Measurements from ENCODE around the gene CBFA2T3. TPM values are rescaled to one million over a fixed set of nuclear protein-coding genes. Genes with fewer than 3 reads are reported as not detected.

Gene CBFA2T3
- total RNA-seq, 1 experiment from 2014 or later: 2.9 TPM

DNA sequence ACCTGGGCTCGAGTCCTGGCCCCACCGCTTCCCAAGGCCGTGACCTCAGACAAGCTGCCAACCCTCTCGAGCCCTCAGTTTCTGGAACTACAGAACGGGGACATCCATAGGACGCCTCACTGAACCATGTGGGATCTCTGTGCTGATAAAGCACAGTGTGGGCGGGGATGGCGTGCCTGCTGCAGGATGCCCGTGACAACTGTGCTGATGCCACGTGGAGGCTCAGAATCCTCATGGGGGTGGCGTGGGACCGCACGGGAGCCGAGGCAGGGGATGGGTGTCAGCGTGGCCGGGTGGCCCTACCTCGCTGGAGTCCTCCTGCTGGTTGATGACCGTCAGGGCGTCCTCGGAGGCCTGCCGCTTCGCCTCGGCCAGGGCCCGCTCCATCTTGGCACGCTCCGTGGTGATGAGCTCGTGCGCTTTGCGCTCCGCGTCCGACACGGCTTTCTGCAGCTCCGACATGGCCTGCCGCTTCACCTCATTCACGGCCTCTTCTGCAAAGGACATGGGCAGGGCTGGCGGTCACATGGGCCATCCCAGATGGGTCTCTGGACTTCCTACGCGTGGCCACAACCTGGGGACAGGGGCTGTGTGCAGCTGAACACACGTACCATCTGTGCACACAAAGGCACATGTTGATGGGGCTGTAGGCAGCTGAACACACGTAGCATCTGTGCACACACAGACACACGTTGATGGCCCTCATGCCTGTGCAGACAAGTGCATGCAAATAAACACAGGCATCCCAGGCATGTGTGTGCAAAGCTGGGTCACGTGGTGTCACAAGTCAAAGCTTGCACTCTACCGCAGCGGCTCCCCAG lies 97.8 kb downstream of the CBFA2T3 start:
- Histone ChIP-seq H4K5ac (ENCODE audit: insufficient read length, low read depth, low read length) (no peak overlapping the region), H2BK12ac (ENCODE audit: insufficient read length, low read depth, low read length) (no peak overlapping the region), H3K23ac (ENCODE audit: insufficient read length, low read depth, low read length) (no peak overlapping the region), H2BK15ac (ENCODE audit: low read depth, low read length) (no peak overlapping the region), H2BK20ac (ENCODE audit: low read depth, low read length, poor library complexity, severe bottlenecking) (no peak overlapping the region), H3K9ac (ENCODE audit: extremely low read depth, insufficient read length, low read length) (no peak overlapping the region), H2AFZ (ENCODE audit: low read length) (no peak overlapping the region), H2BK5ac (ENCODE audit: insufficient read length, low read length) (no peak overlapping the region), H3K56ac (ENCODE audit: insufficient read length, low read depth, low read length) (no peak overlapping the region), H3K14ac (ENCODE audit: insufficient read depth, low read length) (no peak overlapping the region), H3K79me1 (ENCODE audit: insufficient read depth, low read depth, low read length, poor library complexity, severe bottlenecking) (no peaks in the 10 kb centered on the region), H2BK120ac (ENCODE audit: low read depth, low read length, poor library complexity, severe bottlenecking) (no peak overlapping the region), H3K9me3 (ENCODE audit: control insufficient read depth, low read depth, low read length) (no peaks in the 10 kb centered on the region), H3K4me2 (ENCODE audit: insufficient read depth, insufficient read length, low read length) (no peak overlapping the region), H3K27ac (ENCODE audit: insufficient read length, low read depth, low read length) (no peak overlapping the region), H3K18ac (ENCODE audit: insufficient read length, low read depth, low read length) (no peak overlapping the region), H4K8ac (replicated peaks; ENCODE audit: insufficient read length, low read depth, low read length) (no peak overlapping the region), H3K27me3 (ENCODE audit: insufficient read depth, low read length) (no peaks in the 10 kb centered on the region), H2AK5ac (ENCODE audit: insufficient read length, low read length) (no peak overlapping the region), H3T11ph (ENCODE audit: low read length) (no peak overlapping the region), H3K4me1 (ENCODE audit: insufficient read depth, low read length) (no peaks in the 10 kb centered on the region), H3K4ac (ENCODE audit: low read depth, low read length) (no peak overlapping the region), H3K23me2 (ENCODE audit: insufficient read length, low read depth, low read length, poor library complexity, severe bottlenecking) (no peaks in the 10 kb centered on the region), H4K20me1 (ENCODE audit: control insufficient read depth, insufficient read depth, insufficient read length) (no peaks in the 10 kb centered on the region), H4K91ac (ENCODE audit: insufficient read length, low read depth, low read length) (no peak overlapping the region), H3K79me2 (ENCODE audit: insufficient read depth, low read length) (no peaks in the 10 kb centered on the region)
- Mint-ChIP-seq H3K4me1 (peaks cover 0 to 11% of the 10 kb centered on the region in 2 experiments; a peak in 1 of 4 replicates), H3K36me3 (ENCODE audit: insufficient read depth in 1 of 3, low read depth in 3 of 3) (no peaks in the 10 kb centered on the region), H3K9me3 (no peaks in the 10 kb centered on the region), H3K4me3 (no peak overlapping the region), H3K27ac (no peak overlapping the region), H3K27me3 (ENCODE audit: low read depth) (no peaks in the 10 kb centered on the region)
- TF ChIP-seq, protein P1, sequence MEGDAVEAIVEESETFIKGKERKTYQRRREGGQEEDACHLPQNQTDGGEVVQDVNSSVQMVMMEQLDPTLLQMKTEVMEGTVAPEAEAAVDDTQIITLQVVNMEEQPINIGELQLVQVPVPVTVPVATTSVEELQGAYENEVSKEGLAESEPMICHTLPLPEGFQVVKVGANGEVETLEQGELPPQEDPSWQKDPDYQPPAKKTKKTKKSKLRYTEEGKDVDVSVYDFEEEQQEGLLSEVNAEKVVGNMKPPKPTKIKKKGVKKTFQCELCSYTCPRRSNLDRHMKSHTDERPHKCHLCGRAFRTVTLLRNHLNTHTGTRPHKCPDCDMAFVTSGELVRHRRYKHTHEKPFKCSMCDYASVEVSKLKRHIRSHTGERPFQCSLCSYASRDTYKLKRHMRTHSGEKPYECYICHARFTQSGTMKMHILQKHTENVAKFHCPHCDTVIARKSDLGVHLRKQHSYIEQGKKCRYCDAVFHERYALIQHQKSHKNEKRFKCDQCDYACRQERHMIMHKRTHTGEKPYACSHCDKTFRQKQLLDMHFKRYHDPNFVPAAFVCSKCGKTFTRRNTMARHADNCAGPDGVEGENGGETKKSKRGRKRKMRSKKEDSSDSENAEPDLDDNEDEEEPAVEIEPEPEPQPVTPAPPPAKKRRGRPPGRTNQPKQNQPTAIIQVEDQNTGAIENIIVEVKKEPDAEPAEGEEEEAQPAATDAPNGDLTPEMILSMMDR (conservative IDR thresholded peaks at IDR 0.05): no peak
- WGBS (ENCODE audit: extremely low coverage, insufficient read length, low lambda C conversion rate): no CpG with 5 or more reads among the region's 45 CpGs
- no peak for DNase-seq

Measured in H9 (cell line).